Progenitor cell of endocrine pancreas (in vitro differentiated cells): Measurements from ENCODE around the gene SNED1. TPM values are rescaled to one million over a fixed set of nuclear protein-coding genes. Genes with fewer than 3 reads are reported as not detected.
A peak's percentile ranks its signal among the peaks of the same experiment; 100 is the strongest.

Source experiments
- DNase-seq: peaks from one replicate; pipeline ENCODE4 v3.0.0; 2021; ENCODE audit warnings: low spot score; ENCODE audit not compliant: unreplicated experiment
- H3K27ac Mint-ChIP-seq: 2 replicates; pipeline ENCODE4 v1.8.0; 2021; ENCODE audit warnings: mild to moderate bottlenecking, moderate library complexity, mixed read lengths
- H3K27me3 Mint-ChIP-seq: 2 replicates; pipeline ENCODE4 v1.8.0; 2021; ENCODE audit warnings: mixed read lengths
- H3K36me3 Mint-ChIP-seq: 2 replicates; pipeline ENCODE4 v1.8.0; 2022; ENCODE audit warnings: mixed read lengths; ENCODE audit not compliant: insufficient read depth
- H3K4me1 Mint-ChIP-seq: 2 replicates; pipeline ENCODE4 v1.8.0; 2021; ENCODE audit warnings: low read depth, mixed read lengths
- H3K4me3 Mint-ChIP-seq: 2 replicates; pipeline ENCODE4 v1.8.0; 2021; ENCODE audit warnings: low read depth, mild to moderate bottlenecking, moderate library complexity, mixed read lengths
- H3K9me3 Mint-ChIP-seq: 2 replicates; pipeline ENCODE4 v1.8.0; 2021; ENCODE audit warnings: low read depth, mixed read lengths
- CTCF ChIP-seq: fragments of 200-600 bp; sonication (generic); IDR thresholded peaks from one replicate; pipeline ENCODE4 v1.5.0; 2021; ENCODE audit warnings: antibody characterized with exemption, mild to moderate bottlenecking; ENCODE audit not compliant: unreplicated experiment
- total RNA-seq: library from RNA; stranded (reverse); gene quantifications from 2 replicates; pipeline ENCODE4 v1.2.1, GENCODE V29; 2021

SNED1 gene
- total RNA-seq, 1 donor from 2014 or later, result 2.2 TPM

DNA sequence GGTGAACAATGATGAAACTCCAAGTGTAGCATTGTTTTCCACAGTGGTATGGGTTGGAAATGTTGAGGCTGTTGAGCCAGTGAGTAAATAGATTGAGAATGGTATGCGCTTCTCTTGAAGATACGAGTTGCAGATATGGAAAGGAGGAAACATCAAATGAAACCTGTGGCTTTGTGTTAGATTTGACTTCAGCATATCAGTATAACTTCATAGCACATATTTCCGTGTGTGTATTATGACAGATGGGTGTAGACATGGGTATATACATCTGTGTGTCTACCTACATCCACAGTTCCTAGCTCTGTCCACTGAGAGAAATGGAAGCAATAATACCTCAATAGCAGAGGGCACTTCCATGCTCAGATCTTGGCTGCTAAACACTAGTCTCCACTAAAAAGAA, 8.0 kb downstream of the SNED1 start:
- H3K27me3 Mint-ChIP-seq, result peaks cover 7% of the 10 kb centered on the region
- TF ChIP-seq CTCF, result no peak
- no peak overlapping the region for H3K4me3 Mint-ChIP-seq
- no peak for DNase-seq
- no peaks in the 10 kb centered on the region for H3K4me1 Mint-ChIP-seq
- no peaks in the 10 kb centered on the region for H3K36me3 Mint-ChIP-seq
- H3K9me3 Mint-ChIP-seq, result peaks cover 16% of the 10 kb centered on the region
- no peak overlapping the region for H3K27ac Mint-ChIP-seq

GRCh38 chr2:241007111-241007510, 8.7 kb downstream of the SNED1 start:
- Mint-ChIP-seq H3K27me3 (peaks cover 6% of the 10 kb centered on the region), H3K27ac (no peak overlapping the region), H3K4me1 (no peaks in the 10 kb centered on the region)

DNA sequence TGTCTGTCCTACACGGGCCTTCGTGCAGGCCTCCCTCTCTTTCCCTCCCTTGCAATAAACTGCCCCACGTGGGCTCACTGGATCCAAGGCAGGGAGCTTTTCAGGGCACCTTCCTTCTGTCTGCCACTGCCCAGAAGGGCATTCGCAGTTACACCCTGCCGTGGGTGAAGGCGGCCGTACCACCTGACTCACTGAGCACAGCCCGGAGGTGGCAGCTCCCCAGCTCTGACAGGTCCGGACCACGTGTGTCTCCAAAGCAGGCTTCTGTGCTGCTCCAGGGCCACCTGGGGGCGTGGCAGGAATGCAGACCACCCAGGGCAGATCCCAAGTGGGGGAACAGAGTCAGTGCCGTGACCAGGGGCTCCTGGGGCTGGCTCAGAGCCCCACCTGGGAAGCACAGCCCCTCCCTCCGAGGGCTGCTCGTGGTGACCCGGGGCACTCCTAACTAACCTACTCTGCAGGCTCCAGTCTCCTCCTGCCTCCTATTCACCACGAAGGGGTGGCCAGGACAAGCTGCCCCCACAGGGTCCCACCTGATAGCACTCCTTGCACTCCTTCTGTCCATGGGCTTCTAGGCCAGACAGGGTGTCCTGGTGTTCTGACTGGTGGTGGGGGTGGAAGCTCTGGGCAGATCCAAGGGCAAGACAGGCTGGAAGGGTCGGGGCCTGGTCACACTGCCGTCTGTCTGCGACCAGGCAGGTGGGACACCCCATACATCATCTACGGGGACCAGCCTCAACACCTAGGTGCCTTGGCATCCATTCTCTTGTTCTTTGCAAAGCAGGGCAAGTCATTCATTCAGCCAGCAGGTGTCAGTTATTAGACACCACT, 9.7 kb downstream of the SNED1 start:
- no peak for TF ChIP-seq CTCF
- Mint-ChIP-seq H3K4me1 (no peaks in the 10 kb centered on the region), H3K4me3 (no peak overlapping the region), H3K36me3 (no peaks in the 10 kb centered on the region), H3K27me3 (peaks cover 10% of the 10 kb centered on the region), H3K9me3 (peaks cover 16% of the 10 kb centered on the region), H3K27ac (no peak overlapping the region)
- peak; percentile 5 for DNase-seq

More at GRCh38 chr2:241007111-241007510, 8.7 kb downstream of the SNED1 start:
- DNase-seq, result no peak
- no peak for TF ChIP-seq CTCF
- H3K36me3 Mint-ChIP-seq, result no peaks in the 10 kb centered on the region
- H3K4me3 Mint-ChIP-seq, result no peak overlapping the region
- peaks cover 16% of the 10 kb centered on the region for H3K9me3 Mint-ChIP-seq

- H3K9me3 Mint-ChIP-seq, result peaks cover 13% of the 10 kb centered on the region
- H3K27ac Mint-ChIP-seq, result no peak overlapping the region
- peak; percentile 8 for DNase-seq
- no peak overlapping the region for H3K4me3 Mint-ChIP-seq
- H3K27me3 Mint-ChIP-seq, result peaks cover 10% of the 10 kb centered on the region
- TF ChIP-seq CTCF, result no peak
- no peaks in the 10 kb centered on the region for H3K4me1 Mint-ChIP-seq
- no peaks in the 10 kb centered on the region for H3K36me3 Mint-ChIP-seq
These were observed 10.3 kb downstream of the SNED1 start for GRCh38 chr2:241008711-241009121.

DNA sequence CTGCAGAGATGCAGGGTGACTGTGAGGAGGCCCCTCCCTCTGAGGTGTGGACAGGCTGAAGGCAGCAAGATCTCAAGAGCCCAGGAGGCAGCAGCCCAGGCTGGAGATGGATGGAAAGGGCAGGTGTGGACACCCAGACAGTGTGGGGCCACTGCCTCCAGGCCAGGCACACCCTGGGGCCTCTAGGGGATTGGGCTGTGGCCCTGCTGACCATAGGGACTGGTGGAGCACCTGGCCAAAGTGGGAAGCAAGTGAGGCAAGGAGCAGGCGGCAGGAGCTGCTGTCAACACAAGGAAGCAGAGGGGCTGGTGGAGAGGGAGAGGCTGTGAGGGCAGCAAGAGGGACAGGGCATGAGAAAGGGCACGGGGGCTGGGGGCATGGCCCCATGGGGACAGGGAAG, 10.8 kb downstream of the SNED1 start:
- Mint-ChIP-seq H3K27me3 (peaks cover 10% of the 10 kb centered on the region), H3K4me1 (no peaks in the 10 kb centered on the region), H3K4me3 (no peak overlapping the region), H3K9me3 (peaks cover 10% of the 10 kb centered on the region), H3K27ac (no peak overlapping the region), H3K36me3 (no peaks in the 10 kb centered on the region)
- no peak for TF ChIP-seq CTCF
- peak; percentile 9 for DNase-seq
